H1 (cell line): ENCODE data around the gene GAB2. TPM values are rescaled to one million over a fixed set of nuclear protein-coding genes. Genes with fewer than 3 reads are reported as not detected.

Experiments
- CTCF ChIA-PET: fragments of 300-600 bp; sonication (Branson Sonifier 250); formaldehyde crosslinking; loops from one replicate; lab custom pipeline; 2021; ENCODE audit not compliant: partially characterized antibody; lab: Charles Lee
- POLR2A ChIA-PET: fragments of 300-600 bp; sonication (Branson Sonifier 250); formaldehyde crosslinking; loops from one replicate; lab custom pipeline; 2021; ENCODE audit warnings: inconsistent platforms; ENCODE audit not compliant: partially characterized antibody; lab: Charles Lee
- DNase-seq, 2 experiments: peaks; one replicate each; pipeline versions ENCODE4 v3.0.0 to v3.0.0-alpha.2; 2010 to 2022; ENCODE audit warnings: low spot score in 2 of 2, low read depth in 1 of 2, mixed read lengths in 1 of 2
- FAIRE-seq: peaks from 2 replicates; lab custom pipeline; 2011; peaks lifted over from hg19 to GRCh38; lab: Jason Lieb, UNC
- H2AFZ ChIP-seq: 2 replicates; pipeline ENCODE4 v1.8.1; 2012; ENCODE audit warnings: low read length, inconsistent platforms
- H2AK5ac ChIP-seq: 2 replicates; pipeline ENCODE4 v1.6.1; 2013; ENCODE audit warnings: low read depth, low read length
- H2BK120ac ChIP-seq: replicated peaks from 2 replicates; pipeline ENCODE3; 2013; ENCODE audit warnings: low read depth, low read length, inconsistent platforms
- H2BK12ac ChIP-seq: 2 replicates; pipeline ENCODE4 v1.6.1; 2013; ENCODE audit warnings: low read depth, low read length
- H2BK15ac ChIP-seq: 2 replicates; pipeline ENCODE4 v1.6.1; 2013; ENCODE audit warnings: low read length
- H2BK20ac ChIP-seq: 2 replicates; pipeline ENCODE4 v1.6.1; 2013; ENCODE audit warnings: low read length
- H2BK5ac ChIP-seq: 2 replicates; pipeline ENCODE4 v1.6.1; 2013; ENCODE audit warnings: low read depth, low read length
- H3K14ac ChIP-seq: 2 replicates; pipeline ENCODE4 v1.6.1; 2013; ENCODE audit warnings: inconsistent platforms; ENCODE audit not compliant: insufficient read length
- H3K18ac ChIP-seq: 2 replicates; pipeline ENCODE4 v1.6.1; 2013; ENCODE audit warnings: low read length; ENCODE audit errors: extremely low read depth
- H3K23ac ChIP-seq: 2 replicates; pipeline ENCODE4 v1.6.1; 2013; ENCODE audit warnings: inconsistent platforms; ENCODE audit not compliant: insufficient read length
- H3K23me2 ChIP-seq: 2 replicates; pipeline ENCODE4 v1.6.1; 2013; ENCODE audit warnings: low read depth, low read length
- H3K27ac ChIP-seq: 2 replicates; pipeline ENCODE4 v1.6.1; 2011; ENCODE audit warnings: low read depth, low read length, inconsistent platforms
- H3K27me3 ChIP-seq, 4 experiments: replicated peaks in 1 of 4; 1 replicate in 1 of 4; 2 replicates in 3 of 4; pipeline versions ENCODE4 v1.6.1 to v1.8.1; 2011 to 2013; ENCODE audit warnings: low read length in 3 of 4, mild to moderate bottlenecking in 3 of 4, inconsistent platforms in 2 of 4, mixed read lengths in 2 of 4, moderate library complexity in 1 of 4; ENCODE audit not compliant: control insufficient read depth in 3 of 4, insufficient read depth in 3 of 4; ENCODE audit errors: extremely low read depth in 1 of 4
- H3K36me3 ChIP-seq, 4 experiments: 2 replicates each; pipeline versions ENCODE4 v1.6.1 to v1.8.1; 2011 to 2013; ENCODE audit warnings: mild to moderate bottlenecking in 4 of 4, low read length in 3 of 4, moderate library complexity in 2 of 4, control low read depth in 1 of 4, inconsistent platforms in 1 of 4; ENCODE audit not compliant: insufficient read depth in 4 of 4, control insufficient read depth in 2 of 4
- H3K4ac ChIP-seq: replicated peaks from 2 replicates; pipeline ENCODE3; 2013; ENCODE audit warnings: low read length, low read depth, mixed read lengths, inconsistent platforms; ENCODE audit not compliant: insufficient read length
- H3K4me1 ChIP-seq, 4 experiments: replicated peaks in 1 of 4; 1 replicate in 1 of 4; 2 replicates in 3 of 4; pipeline versions ENCODE4 v1.6.1 to v1.8.1; 2011 to 2013; ENCODE audit warnings: low read length in 3 of 4, inconsistent platforms in 2 of 4, mixed read lengths in 1 of 4; ENCODE audit not compliant: insufficient read depth in 4 of 4, control insufficient read depth in 3 of 4
- H3K4me2 ChIP-seq, 2 experiments: 2 replicates each; pipeline versions ENCODE4 v1.6.1 to v1.8.1; 2011 to 2013; ENCODE audit warnings: low read depth in 2 of 2, low read length in 2 of 2, control low read depth in 1 of 2, inconsistent platforms in 1 of 2, mild to moderate bottlenecking in 1 of 2; ENCODE audit not compliant: insufficient read depth in 1 of 2
- H3K4me3 ChIP-seq, 4 experiments: fragments of 200-600, 300-600 bp in 1 of 4; sonication (generic), shearing (Covaris generic), sonication (Bioruptor Twin) in 1 of 4; 2 replicates each; pipeline versions ENCODE4 v1.5.1 to v1.8.1; 2011 to 2016; ENCODE audit warnings: low read length in 4 of 4, low read depth in 3 of 4, control low read depth in 2 of 4, inconsistent platforms in 2 of 4, mild to moderate bottlenecking in 2 of 4, mixed read lengths in 1 of 4, moderate library complexity in 1 of 4; ENCODE audit not compliant: insufficient read depth in 2 of 4; ENCODE audit errors: extremely low read depth in 1 of 4
- H3K56ac ChIP-seq: replicated peaks from 2 replicates; pipeline ENCODE3; 2013; ENCODE audit warnings: low read depth, mild to moderate bottlenecking, mixed read lengths, low read length, inconsistent platforms; ENCODE audit not compliant: insufficient read length
- H3K79me1 ChIP-seq: 2 replicates; pipeline ENCODE4 v1.6.1; 2013; ENCODE audit warnings: low read depth, low read length, control low read depth
- H3K79me2 ChIP-seq, 2 experiments: 2 replicates each; pipeline versions ENCODE4 v1.6.1 to v1.8.1; 2012 to 2013; ENCODE audit warnings: low read length in 2 of 2, mild to moderate bottlenecking in 2 of 2, inconsistent platforms in 1 of 2; ENCODE audit not compliant: insufficient read depth in 2 of 2, control insufficient read depth in 1 of 2
- H3K9ac ChIP-seq, 4 experiments: replicated peaks in 1 of 4; 1 replicate in 1 of 4; 2 replicates in 3 of 4; pipeline versions ENCODE4 v1.6.1 to v1.8.1; 2011 to 2013; ENCODE audit warnings: low read depth in 3 of 4, low read length in 3 of 4, control low read depth in 2 of 4, mild to moderate bottlenecking in 2 of 4, moderate library complexity in 2 of 4, inconsistent platforms in 1 of 4; ENCODE audit errors: extremely low read depth in 1 of 4
- H3K9me3 ChIP-seq, 2 experiments: 2 replicates each; pipeline versions ENCODE4 v1.6.1 to v1.8.1; 2012 to 2013; ENCODE audit warnings: mild to moderate bottlenecking in 2 of 2, moderate library complexity in 2 of 2, control low read depth in 1 of 2, inconsistent platforms in 1 of 2, low read depth in 1 of 2, low read length in 1 of 2, mixed read lengths in 1 of 2; ENCODE audit not compliant: insufficient read depth in 2 of 2
- H4K20me1 ChIP-seq, 2 experiments: replicated peaks in 1 of 2; 2 replicates each; pipeline versions ENCODE3 to v1.8.1; 2011 to 2013; ENCODE audit warnings: inconsistent platforms in 2 of 2, low read length in 2 of 2, mild to moderate bottlenecking in 1 of 2; ENCODE audit not compliant: insufficient read depth in 2 of 2, control insufficient read depth in 1 of 2
- H4K5ac ChIP-seq: 2 replicates; pipeline ENCODE4 v1.6.1; 2013; ENCODE audit warnings: low read length, low read depth, mixed read lengths, inconsistent platforms; ENCODE audit not compliant: insufficient read length
- H4K8ac ChIP-seq: 2 replicates; pipeline ENCODE4 v1.8.0; 2013; ENCODE audit warnings: mild to moderate bottlenecking, moderate library complexity, low read length, inconsistent platforms; ENCODE audit not compliant: insufficient read depth; ENCODE audit errors: extremely low read depth
- H4K91ac ChIP-seq: replicated peaks from 2 replicates; pipeline ENCODE3; 2013; ENCODE audit warnings: low read length, mixed read lengths, inconsistent platforms; ENCODE audit not compliant: insufficient read length
- ASH2L ChIP-seq: fragments of 200-600, 300-600 bp; sonication (generic); IDR thresholded peaks from one replicate; pipeline ENCODE4 v1.7.1; 2017; ENCODE audit warnings: low read length
- BACH1 ChIP-seq: IDR thresholded peaks from 2 replicates; pipeline ENCODE4 v1.6.1; 2012; ENCODE audit warnings: low read length, improper control_type of control experiment
- CBX8 ChIP-seq: fragments of 300-800, 300-1000 bp; sonication (generic); IDR thresholded peaks from 2 replicates; pipeline ENCODE4 v1.7.1; 2016; ENCODE audit warnings: low read depth, low read length, borderline replicate concordance
- CHD2 ChIP-seq: IDR thresholded peaks from 2 replicates; pipeline ENCODE4 v1.6.1; 2012; ENCODE audit warnings: low read length, improper control_type of control experiment
- EGR1 ChIP-seq: IDR thresholded peaks from 2 replicates; pipeline ENCODE4 v1.6.1; 2011; ENCODE audit warnings: low read depth, low read length, borderline replicate concordance
- KDM5A ChIP-seq: fragments of 200-600 bp; IDR thresholded peaks from 2 replicates; pipeline ENCODE4 v1.7.1; 2012; ENCODE audit warnings: mild to moderate bottlenecking, low read length, inconsistent platforms, mixed read lengths
- POU5F1 ChIP-seq: IDR thresholded peaks from 2 replicates; pipeline ENCODE4 v1.6.1; 2011; ENCODE audit warnings: low read depth, mild to moderate bottlenecking, low read length, moderate library complexity
- RXRA ChIP-seq: IDR thresholded peaks from 2 replicates; pipeline ENCODE4 v1.6.1; 2011; ENCODE audit warnings: low read depth, mild to moderate bottlenecking, low read length, moderate library complexity; ENCODE audit not compliant: insufficient read depth
- SIRT6 ChIP-seq: IDR thresholded peaks from one replicate; pipeline ENCODE4 v1.7.1; 2012; ENCODE audit warnings: low read length, inconsistent platforms
- SP2 ChIP-seq: IDR thresholded peaks from 2 replicates; pipeline ENCODE4 v1.6.1; 2012; ENCODE audit warnings: mild to moderate bottlenecking, low read length, inconsistent platforms
- TBP ChIP-seq: IDR thresholded peaks from 2 replicates; pipeline ENCODE4 v1.6.1; 2011; ENCODE audit warnings: low read depth, low read length, improper control_type of control experiment
- WGBS, 2 experiments: shearing (Covaris generic) in 1 of 2; methylation state at CpG; one replicate each; pipeline versions ENCODE4 v1.1.6 to v1.1.7; 2013 to 2015; ENCODE audit warnings: low lambda C conversion rate in 2 of 2, mixed read lengths in 2 of 2, inconsistent platforms in 1 of 2, low coverage in 1 of 2, missing lambda C conversion rate in 1 of 2; ENCODE audit not compliant: insufficient replicate concordance in 2 of 2, insufficient coverage in 1 of 2, insufficient read length in 1 of 2; ENCODE audit errors: extremely low coverage in 1 of 2, missing lambda C conversion rate in 1 of 2; 5-methylcytosine and 5-hydroxymethylcytosine counted together
- polyA plus RNA-seq, 7 experiments: library from polyadenylated mRNA; depleted of rRNA in 3 of 7; stranded (reverse) in 5 of 7; unstranded in 2 of 7; fragments of >200 nt in 5 of 7; fragments of 200-250 nt in 2 of 7; gene quantifications; 1 replicate in 5 of 7; 2 replicates in 1 of 7; 4 replicates in 1 of 7; pipeline versions ENCODE4 v1.2.1 to v1.2.3, GENCODE V29; 2011 to 2013; ENCODE audit warnings: missing spikeins in 2 of 7, mixed read lengths in 2 of 7
- total RNA-seq: library from RNA; stranded (reverse); fragmentation: NEBNext Ultra II Directional; extraction: Animal tissue kit (Norgen Biotek cat#: 25700); gene quantifications from 2 replicates; pipeline ENCODE4 v1.2.1, GENCODE V29; 2021
- TF ChIP-seq, protein P1 (sequence below): IDR thresholded peaks from 2 replicates; pipeline ENCODE4 v1.6.1; 2012; ENCODE audit warnings: low read length, inconsistent platforms

GAB2 gene
- total and polyA plus RNA-seq, 2 of the 8 experiments (the other 6 are each of a cell fraction or from before 2014, with no cell fraction given): 6.3 to 14.0 TPM

GRCh38 chr11:78465169-78465942 is 47.7 kb upstream of the GAB2 start:
- DNase-seq (no peak), FAIRE-seq (no peak)
- Histone ChIP-seq H3K36me3 (peaks cover 0 to 33% (median 13%) of the 10 kb centered on the region in 4 experiments; a peak in 5 of 8 replicates), H4K91ac (no peak overlapping the region), H3K27me3 (no peaks in the 10 kb centered on the region), H3K18ac (no peak overlapping the region), H3K79me2 (no peaks in the 10 kb centered on the region), H3K23me2 (no peaks in the 10 kb centered on the region), H3K9me3 (no peaks in the 10 kb centered on the region; a peak in 1 of 4 replicates), H4K20me1 (no peaks in the 10 kb centered on the region), H2BK5ac (no peak overlapping the region), H4K5ac (no peak overlapping the region), H2BK20ac (no peak overlapping the region), H3K4me2 (no peak overlapping the region), H3K9ac (no peak overlapping the region), H2BK15ac (no peak overlapping the region), H3K56ac (no peak overlapping the region), H3K4ac (no peak overlapping the region), H2BK12ac (no peak overlapping the region), H2AK5ac (no peak overlapping the region), H3K27ac (no peak overlapping the region), H3K79me1 (no peaks in the 10 kb centered on the region), H3K14ac (no peak overlapping the region), H4K8ac (no peak overlapping the region), H3K4me1 (no peaks in the 10 kb centered on the region), H2BK120ac (no peak overlapping the region), H3K4me3 (no peak overlapping the region), H3K23ac (no peak overlapping the region), H2AFZ (no peak overlapping the region)
- POLR2A ChIA-PET: no interaction called here
- CTCF ChIA-PET: interaction anchor here (1.1 to 1.2 kb wide), 2 partner anchors 12 to 93 kb away, joined by 3 read pairs; no protein-coding TSS in a partner anchor
- WGBS, 2 experiments: 98% methylated on average over 15 of the region's 19 CpGs; no CpG with 5 or more reads in 1 of the 2 experiments
- TF ChIP-seq TBP (no peak), RXRA (no peak), BACH1 (no peak), SIRT6 (no peak), SP2 (no peak), KDM5A (no peak), CHD2 (no peak), EGR1 (no peak), ASH2L (no peak), POU5F1 (no peak), CBX8 (no peak)
- TF ChIP-seq, protein P1, sequence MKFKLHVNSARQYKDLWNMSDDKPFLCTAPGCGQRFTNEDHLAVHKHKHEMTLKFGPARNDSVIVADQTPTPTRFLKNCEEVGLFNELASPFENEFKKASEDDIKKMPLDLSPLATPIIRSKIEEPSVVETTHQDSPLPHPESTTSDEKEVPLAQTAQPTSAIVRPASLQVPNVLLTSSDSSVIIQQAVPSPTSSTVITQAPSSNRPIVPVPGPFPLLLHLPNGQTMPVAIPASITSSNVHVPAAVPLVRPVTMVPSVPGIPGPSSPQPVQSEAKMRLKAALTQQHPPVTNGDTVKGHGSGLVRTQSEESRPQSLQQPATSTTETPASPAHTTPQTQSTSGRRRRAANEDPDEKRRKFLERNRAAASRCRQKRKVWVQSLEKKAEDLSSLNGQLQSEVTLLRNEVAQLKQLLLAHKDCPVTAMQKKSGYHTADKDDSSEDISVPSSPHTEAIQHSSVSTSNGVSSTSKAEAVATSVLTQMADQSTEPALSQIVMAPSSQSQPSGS: no peak
